ENCODE measurements around the gene DYNLRB1. TPM values are rescaled to one million over a fixed set of nuclear protein-coding genes. Genes with fewer than 3 reads are reported as not detected.
"Not testable (repeated sequence)": the region's sequence is repeated elsewhere in the genome, so short reads cannot be mapped to it uniquely, and the experiment has no call there.

DYNLRB1 gene
- total RNA-seq, 4 donors from 2014 or later: 20.8 to 289 (median 149) TPM

DNA sequence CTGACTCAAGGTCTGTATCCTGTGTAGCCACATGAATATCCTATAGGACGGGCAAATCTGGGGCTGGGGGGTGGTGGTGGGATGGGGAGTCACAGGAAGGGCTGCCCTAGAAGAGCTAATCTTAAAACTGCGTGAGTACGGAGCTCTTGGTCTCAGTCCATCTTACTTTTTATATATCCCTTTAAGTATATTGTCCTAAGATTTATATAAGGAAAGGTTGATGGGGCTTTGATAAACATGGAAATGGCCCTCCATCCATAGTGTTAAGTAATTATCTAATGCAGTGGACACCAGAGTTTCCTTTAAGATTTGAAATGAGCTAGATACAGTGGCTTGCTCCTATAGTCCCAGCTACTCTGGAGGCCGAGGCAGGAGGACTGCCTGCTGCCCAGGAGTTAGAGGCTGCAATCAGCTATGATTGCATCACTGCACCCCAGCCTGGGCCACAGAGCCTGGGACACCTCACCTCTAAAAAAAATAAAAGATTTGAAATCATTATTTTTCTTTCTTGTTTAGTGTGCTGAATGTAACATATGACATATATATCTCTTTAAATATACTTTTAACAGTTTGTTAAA lies 24.2 kb upstream of the DYNLRB1 start:
- no peaks in the 10 kb centered on the region for H3K36me3 ChIP-seq
- no peaks in the 10 kb centered on the region for H3K9me3 ChIP-seq
- H3K4me1 ChIP-seq: no peaks in the 10 kb centered on the region
- H3K27ac ChIP-seq: no peak overlapping the region
- no peak overlapping the region for H3K4me3 ChIP-seq
- H3K27me3 ChIP-seq: no peaks in the 10 kb centered on the region
- DNase-seq: no peak
- TF ChIP-seq CTCF (IDR thresholded peaks at IDR 0.05) (no peak), POLR2A (IDR thresholded peaks at IDR 0.05) (no peak)
- intact Hi-C loops (cut with DNase I; ENCODE audit: low total_unique reads): no loop called here

DNA sequence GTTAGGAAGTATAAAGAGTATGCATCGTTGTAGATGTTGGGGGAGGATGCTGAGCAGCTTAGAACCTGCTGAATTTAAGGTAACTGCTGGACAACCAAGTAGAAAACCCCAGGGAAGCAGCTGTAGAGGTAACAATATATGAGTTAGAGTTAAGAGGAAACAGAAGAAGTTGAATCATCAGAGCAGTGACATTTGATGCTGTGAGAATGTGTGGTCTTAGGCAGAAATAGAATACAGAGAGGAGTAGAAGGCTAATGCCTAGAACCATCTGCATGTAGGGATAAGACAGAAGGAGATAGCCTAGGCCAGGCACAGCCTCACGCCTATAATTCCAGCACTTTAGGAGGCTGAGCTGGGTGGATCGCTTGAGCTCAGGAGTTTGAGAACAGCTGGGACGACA lies 22.6 kb upstream of the DYNLRB1 start:
- DNase-seq: no peak
- intact Hi-C loops (cut with DNase I; ENCODE audit: low total_unique reads): no loop called here
- no peaks in the 10 kb centered on the region for H3K27me3 ChIP-seq
- H3K27ac ChIP-seq: no peak overlapping the region
- TF ChIP-seq POLR2A (IDR thresholded peaks at IDR 0.05) (no peak), CTCF (IDR thresholded peaks at IDR 0.05) (no peak)
- H3K4me3 ChIP-seq: no peak overlapping the region
- H3K4me1 ChIP-seq: no peaks in the 10 kb centered on the region
- H3K36me3 ChIP-seq: no peaks in the 10 kb centered on the region
- H3K9me3 ChIP-seq: no peaks in the 10 kb centered on the region

- Histone ChIP-seq H3K4me3 (no peak overlapping the region), H3K27ac (no peak overlapping the region), H3K27me3 (no peaks in the 10 kb centered on the region), H3K9me3 (no peaks in the 10 kb centered on the region), H3K36me3 (no peaks in the 10 kb centered on the region), H3K4me1 (no peaks in the 10 kb centered on the region)
- intact Hi-C loops (cut with DNase I; ENCODE audit: low total_unique reads): no loop called here
- TF ChIP-seq CTCF (IDR thresholded peaks at IDR 0.05) (no peak), POLR2A (IDR thresholded peaks at IDR 0.05) (no peak)
- DNase-seq: no peak
Measured at GRCh38 chr20:34495307-34495706, 20.9 kb upstream of the DYNLRB1 start.

DNA sequence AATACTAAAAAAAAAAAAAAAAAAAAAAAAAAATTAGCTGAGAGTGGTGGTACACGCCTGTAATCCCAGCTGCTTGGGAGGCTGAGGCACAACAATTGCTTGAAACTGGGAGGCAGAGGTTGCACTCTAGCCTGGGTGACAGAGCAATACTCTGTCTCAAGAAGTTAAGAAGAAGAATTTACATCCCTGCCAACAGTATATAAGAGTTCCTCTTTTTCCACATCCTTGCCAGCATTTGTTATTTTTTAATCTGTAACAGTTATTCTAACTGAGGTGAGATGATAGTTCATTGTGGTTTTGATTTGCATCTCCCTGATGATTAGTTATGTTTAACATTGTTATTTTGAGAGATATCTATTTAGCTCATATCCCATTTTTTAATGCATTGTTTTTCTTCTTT lies 20.3 kb upstream of the DYNLRB1 start:
- Histone ChIP-seq H3K4me1 (no peaks in the 10 kb centered on the region), H3K27me3 (no peaks in the 10 kb centered on the region), H3K4me3 (no peak overlapping the region), H3K36me3 (no peaks in the 10 kb centered on the region), H3K27ac (no peak overlapping the region), H3K9me3 (no peaks in the 10 kb centered on the region)
- TF ChIP-seq CTCF (IDR thresholded peaks at IDR 0.05): no peak
- TF ChIP-seq POLR2A (IDR thresholded peaks at IDR 0.05): no peak
- DNase-seq: no peak
- intact Hi-C loops (cut with DNase I; ENCODE audit: low total_unique reads): no loop called here

DNA sequence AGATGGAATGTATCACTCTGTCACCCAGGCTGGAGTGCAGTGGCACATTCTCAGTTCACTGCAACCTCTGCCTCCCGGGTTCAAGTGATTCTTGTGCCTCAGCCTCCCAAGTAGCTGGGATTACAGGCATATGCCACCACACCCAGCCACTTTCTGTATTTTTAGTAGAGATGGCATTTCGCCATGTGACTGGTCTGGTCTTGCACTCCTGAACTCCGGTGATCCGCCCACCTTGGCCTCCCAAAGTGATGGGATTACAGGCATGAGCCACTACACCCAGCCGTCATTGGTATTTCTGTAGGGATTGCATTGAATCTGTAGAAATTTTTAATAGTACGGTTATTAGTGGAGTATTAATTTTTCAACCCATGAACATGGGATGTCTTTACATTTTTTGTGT lies 18.6 kb upstream of the DYNLRB1 start:
- H3K4me3 ChIP-seq; H3K27ac ChIP-seq; intact Hi-C loops (cut with DNase I; ENCODE audit: low total_unique reads); H3K36me3 ChIP-seq; H3K4me1 ChIP-seq; H3K9me3 ChIP-seq; DNase-seq; H3K27me3 ChIP-seq: not testable (repeated sequence)

DNA sequence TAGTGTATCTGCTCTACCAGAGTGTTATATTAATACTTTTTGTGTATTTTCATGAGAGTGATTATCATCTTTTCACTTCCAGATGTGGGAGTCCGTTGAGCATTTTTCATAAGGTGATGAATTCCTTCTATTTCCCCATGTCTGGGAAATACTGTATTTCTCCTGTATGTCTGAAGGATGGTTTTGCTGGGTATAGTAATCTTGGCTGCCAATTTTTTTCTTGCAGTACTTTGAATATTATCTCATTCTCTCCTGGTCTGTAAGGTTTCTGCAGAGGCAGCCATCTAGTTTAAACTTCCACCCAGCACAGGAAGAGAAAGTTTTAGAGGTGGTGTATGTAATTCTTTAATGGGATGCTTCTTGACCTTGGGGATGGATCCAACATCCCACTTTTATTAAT lies 15.4 kb upstream of the DYNLRB1 start:
- H3K36me3 ChIP-seq: no peaks in the 10 kb centered on the region
- TF ChIP-seq CTCF (IDR thresholded peaks at IDR 0.05) (no peak), POLR2A (IDR thresholded peaks at IDR 0.05) (no peak)
- H3K4me3 ChIP-seq: no peak overlapping the region
- DNase-seq: no peak
- H3K4me1 ChIP-seq: no peaks in the 10 kb centered on the region
- H3K27me3 ChIP-seq: no peaks in the 10 kb centered on the region
- intact Hi-C loops (cut with DNase I; ENCODE audit: low total_unique reads): no loop called here
- H3K27ac ChIP-seq: no peak overlapping the region
- H3K9me3 ChIP-seq: no peaks in the 10 kb centered on the region
